WTC11 (cell line): ENCODE data around the gene PLPPR3. TPM values are rescaled to one million over a fixed set of nuclear protein-coding genes. Genes with fewer than 3 reads are reported as not detected.
A peak's percentile ranks its signal among the peaks of the same experiment; 100 is the strongest.

Experiments
- ATAC-seq: fragments of 200-7000 bp; cut with Tn5 transposase; 2 replicates; pipeline ENCODE4 v1.10.0; 2021; ENCODE audit warnings: mild to moderate bottlenecking, moderate library complexity
- CTCF ChIA-PET: fragments of 300-600 bp; sonication (Branson Sonifier 250); formaldehyde crosslinking; loops from one replicate; lab custom pipeline; 2021; ENCODE audit warnings: antibody characterized with exemption; lab: Charles Lee
- POLR2A ChIA-PET: fragments of 350-600 bp; sonication (Branson Sonifier 250); formaldehyde crosslinking; loops from one replicate; lab custom pipeline; 2021; ENCODE audit warnings: antibody characterized with exemption; lab: Charles Lee
- DNase-seq: peaks from one replicate; pipeline ENCODE4 v3.0.0; 2021; ENCODE audit warnings: low spot score
- H3K27ac Mint-ChIP-seq: 2 replicates; pipeline ENCODE4 v1.8.0; 2021; ENCODE audit warnings: mixed read lengths
- H3K27me3 Mint-ChIP-seq: 2 replicates; pipeline ENCODE4 v1.8.0; 2021; ENCODE audit warnings: low read depth, mild to moderate bottlenecking, moderate library complexity, mixed read lengths
- H3K36me3 Mint-ChIP-seq: 2 replicates; pipeline ENCODE4 v1.8.0; 2021; ENCODE audit warnings: mixed read lengths
- H3K4me1 Mint-ChIP-seq: 2 replicates; pipeline ENCODE4 v1.8.0; 2022; ENCODE audit warnings: mixed read lengths
- H3K4me3 Mint-ChIP-seq: 2 replicates; pipeline ENCODE4 v1.8.0; 2021; ENCODE audit warnings: mild to moderate bottlenecking, moderate library complexity, mixed read lengths
- H3K9me3 Mint-ChIP-seq: 2 replicates; pipeline ENCODE4 v1.8.0; 2021; ENCODE audit warnings: mixed read lengths
- ATF2 ChIP-seq: sonication (generic); formaldehyde crosslinking; IDR thresholded peaks from 2 replicates; pipeline ENCODE4 v1.8.1; 2022; ENCODE audit warnings: low read depth, missing genetic modification reagents, borderline replicate concordance
- ATF3 ChIP-seq: sonication (generic); formaldehyde crosslinking; conservative IDR thresholded peaks from 2 replicates; pipeline ENCODE4 v1.8.1; 2022; ENCODE audit warnings: mild to moderate bottlenecking, missing genetic modification reagents
- ATF6 ChIP-seq: sonication (generic); formaldehyde crosslinking; IDR thresholded peaks from 2 replicates; pipeline ENCODE4 v1.8.1; 2023; ENCODE audit warnings: mild to moderate bottlenecking, missing genetic modification reagents
- CREM ChIP-seq: sonication (generic); formaldehyde crosslinking; IDR thresholded peaks from 2 replicates; pipeline ENCODE4 v1.8.1; 2022; ENCODE audit warnings: mild to moderate bottlenecking, missing genetic modification reagents, moderate library complexity
- CTCF ChIP-seq: fragments of 200-600 bp; IDR thresholded peaks from 2 replicates; pipeline ENCODE4 v1.8.0; 2022; ENCODE audit warnings: antibody characterized with exemption
- E2F1 ChIP-seq: sonication (generic); formaldehyde crosslinking; IDR thresholded peaks from 2 replicates; pipeline ENCODE4 v1.8.0; 2022; ENCODE audit warnings: mild to moderate bottlenecking, missing genetic modification reagents
- FOXJ3 ChIP-seq: sonication (generic); formaldehyde crosslinking; IDR thresholded peaks from 2 replicates; pipeline ENCODE4 v1.9.0; 2021; ENCODE audit warnings: missing genetic modification reagents, mild to moderate bottlenecking, borderline replicate concordance
- IRF2 ChIP-seq: sonication (generic); formaldehyde crosslinking; IDR thresholded peaks from 2 replicates; pipeline ENCODE4 v1.8.0; 2022; ENCODE audit warnings: low read depth, missing genetic modification reagents, borderline replicate concordance
- MLX ChIP-seq: sonication (generic); formaldehyde crosslinking; IDR thresholded peaks from 2 replicates; pipeline ENCODE4 v1.8.1; 2023; ENCODE audit warnings: mild to moderate bottlenecking, missing genetic modification reagents, moderate library complexity
- NFE2L1 ChIP-seq: sonication (generic); formaldehyde crosslinking; IDR thresholded peaks from 2 replicates; pipeline ENCODE4 v1.8.1; 2023; ENCODE audit warnings: missing genetic modification reagents
- SMAD3 ChIP-seq: sonication (generic); formaldehyde crosslinking; IDR thresholded peaks from 2 replicates; pipeline ENCODE4 v1.8.0; 2022; ENCODE audit warnings: missing genetic modification reagents, mild to moderate bottlenecking, borderline replicate concordance
- SP1 ChIP-seq: sonication (generic); formaldehyde crosslinking; conservative IDR thresholded peaks from 2 replicates; pipeline ENCODE4 v1.8.1; 2022; ENCODE audit warnings: missing genetic modification reagents
- TEAD1 ChIP-seq: sonication (generic); formaldehyde crosslinking; IDR thresholded peaks from 2 replicates; pipeline ENCODE4 v1.8.0; 2022; ENCODE audit warnings: mild to moderate bottlenecking, missing genetic modification reagents
- USF1 ChIP-seq: sonication (generic); formaldehyde crosslinking; IDR thresholded peaks from 2 replicates; pipeline ENCODE4 v1.8.0; 2022; ENCODE audit warnings: mild to moderate bottlenecking, missing genetic modification reagents
- ZNF219 ChIP-seq: sonication (generic); formaldehyde crosslinking; IDR thresholded peaks from 2 replicates; pipeline ENCODE4 v1.8.0; 2023; ENCODE audit warnings: missing genetic modification reagents, mild to moderate bottlenecking, borderline replicate concordance
- ZNF512 ChIP-seq: sonication (generic); formaldehyde crosslinking; IDR thresholded peaks from 2 replicates; pipeline ENCODE4 v1.8.1; 2022; ENCODE audit warnings: missing genetic modification reagents, borderline replicate concordance
- ZNF532 ChIP-seq: fragments of 250-450 bp; sonication (Bioruptor Pico); IDR thresholded peaks from 2 replicates; pipeline ENCODE4 v1.9.0; 2021; ENCODE audit warnings: mild to moderate bottlenecking, borderline replicate concordance
- ZNF671 ChIP-seq: fragments of 250-450 bp; sonication (Bioruptor Pico); IDR thresholded peaks from 2 replicates; pipeline ENCODE4 v1.8.0; 2021; ENCODE audit warnings: mild to moderate bottlenecking
- total RNA-seq: library from RNA; stranded (reverse); gene quantifications from 3 replicates; pipeline ENCODE4 v1.2.3, GENCODE V29; 2021

Gene PLPPR3
- total RNA-seq, 1 experiment from 2014 or later: 60.6 TPM

- no peak for DNase-seq
- Mint-ChIP-seq H3K4me3 (no peak overlapping the region), H3K27me3 (no peaks in the 10 kb centered on the region), H3K4me1 (peaks cover 38% of the 10 kb centered on the region), H3K27ac (peak overlapping the region; percentile 85), H3K9me3 (no peaks in the 10 kb centered on the region), H3K36me3 (no peaks in the 10 kb centered on the region)
- POLR2A ChIA-PET: interaction anchor here (0.9 kb wide), 1 partner anchor 475 kb away, joined by 6 read pairs; no protein-coding TSS in a partner anchor
- TF ChIP-seq ZNF532 (no peak), MLX (CRISPR knock-in tag) (no peak), ZNF671 (CRISPR knock-in tag) (no peak), ATF6 (CRISPR knock-in tag) (no peak), FOXJ3 (no peak), CREM (CRISPR knock-in tag) (no peak), NFE2L1 (CRISPR knock-in tag) (no peak), ZNF512 (CRISPR knock-in tag) (no peak), CTCF (no peak), SMAD3 (no peak), TEAD1 (CRISPR knock-in tag) (no peak), ZNF219 (no peak), USF1 (CRISPR knock-in tag) (no peak), ATF3 (CRISPR knock-in tag) (no peak), E2F1 (CRISPR knock-in tag) (no peak), IRF2 (CRISPR knock-in tag) (no peak), ATF2 (CRISPR knock-in tag) (no peak), SP1 (no peak)
- CTCF ChIA-PET: interaction anchor here (0.5 to 1.1 kb wide), 2 partner anchors 8 to 19 kb away, joined by 4 to 5 read pairs; no protein-coding TSS in a partner anchor
- no peak for ATAC-seq
Observed at GRCh38 chr19:791567-792305, 30.0 kb downstream of the PLPPR3 start.
